ENCODE data around the gene SENP2. TPM values are rescaled to one million over a fixed set of nuclear protein-coding genes. Genes with fewer than 3 reads are reported as not detected.

SENP2 gene
- total RNA-seq, 1 donor from 2014 or later = 44.6 TPM

GRCh38 chr3:185655426-185656320, 69.6 kb downstream of the SENP2 start:
- TF ChIP-seq, protein P1, sequence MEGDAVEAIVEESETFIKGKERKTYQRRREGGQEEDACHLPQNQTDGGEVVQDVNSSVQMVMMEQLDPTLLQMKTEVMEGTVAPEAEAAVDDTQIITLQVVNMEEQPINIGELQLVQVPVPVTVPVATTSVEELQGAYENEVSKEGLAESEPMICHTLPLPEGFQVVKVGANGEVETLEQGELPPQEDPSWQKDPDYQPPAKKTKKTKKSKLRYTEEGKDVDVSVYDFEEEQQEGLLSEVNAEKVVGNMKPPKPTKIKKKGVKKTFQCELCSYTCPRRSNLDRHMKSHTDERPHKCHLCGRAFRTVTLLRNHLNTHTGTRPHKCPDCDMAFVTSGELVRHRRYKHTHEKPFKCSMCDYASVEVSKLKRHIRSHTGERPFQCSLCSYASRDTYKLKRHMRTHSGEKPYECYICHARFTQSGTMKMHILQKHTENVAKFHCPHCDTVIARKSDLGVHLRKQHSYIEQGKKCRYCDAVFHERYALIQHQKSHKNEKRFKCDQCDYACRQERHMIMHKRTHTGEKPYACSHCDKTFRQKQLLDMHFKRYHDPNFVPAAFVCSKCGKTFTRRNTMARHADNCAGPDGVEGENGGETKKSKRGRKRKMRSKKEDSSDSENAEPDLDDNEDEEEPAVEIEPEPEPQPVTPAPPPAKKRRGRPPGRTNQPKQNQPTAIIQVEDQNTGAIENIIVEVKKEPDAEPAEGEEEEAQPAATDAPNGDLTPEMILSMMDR (IDR thresholded peaks at IDR 0.05) = no peak
- no peak overlapping the region for H3K4me3 ChIP-seq
- peak overlapping the region; percentile 74 to 80 for H3K27ac ChIP-seq
- peaks cover 4 to 45% of the 10 kb centered on the region in 2 donors for H3K4me1 ChIP-seq
- H3K36me3 ChIP-seq = no peaks in the 10 kb centered on the region
- H3K9me3 ChIP-seq = no peaks in the 10 kb centered on the region
- no peaks in the 10 kb centered on the region for H3K27me3 ChIP-seq
- DNase-seq (ENCODE audit: low spot score in 2 of 2) = no peak
- intact Hi-C loops (cut with DNase I) = loop anchor here (2.0 to 5.0 kb wide), 3 partner anchors 282 to 453 kb away; partner anchors contain the start of genes ETV5 and TRA2B

GRCh38 chr3:185656321-185656840, 70.3 kb downstream of the SENP2 start:
- intact Hi-C loops (cut with DNase I) = loop anchor here (2.0 to 5.0 kb wide), 3 partner anchors 281 to 452 kb away; partner anchors contain the start of genes ETV5 and TRA2B
- no peaks in the 10 kb centered on the region for H3K9me3 ChIP-seq
- H3K27ac ChIP-seq = peak overlapping the region; percentile 74 to 80
- H3K36me3 ChIP-seq = no peaks in the 10 kb centered on the region
- TF ChIP-seq, protein P1 (IDR thresholded peaks at IDR 0.05) = no peak
- no peaks in the 10 kb centered on the region for H3K27me3 ChIP-seq
- peaks cover 4 to 47% of the 10 kb centered on the region in 2 donors for H3K4me1 ChIP-seq
- no peak overlapping the region for H3K4me3 ChIP-seq
- peak in 1 of 2 donors; percentile 90 for DNase-seq (ENCODE audit: low spot score in 2 of 2)

DNA sequence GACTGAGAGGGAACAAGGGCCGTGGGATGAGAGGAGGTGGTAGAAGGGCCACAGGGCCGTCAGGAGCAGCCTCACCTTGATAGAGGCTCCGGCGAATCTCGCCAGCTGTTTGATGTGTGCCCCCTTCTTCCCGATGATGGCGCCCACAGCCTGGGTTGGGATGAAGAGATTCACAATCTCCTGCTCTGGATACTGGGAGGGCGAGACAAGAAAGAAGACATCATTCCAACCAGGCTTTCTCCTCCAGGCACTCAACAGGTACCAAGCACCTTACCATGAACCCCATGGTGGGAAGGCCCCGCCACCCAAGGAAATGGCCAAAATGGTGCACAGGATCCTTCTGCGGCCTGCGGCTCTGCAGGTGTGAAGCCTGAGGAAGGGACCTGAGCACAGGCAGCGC, 71.1 kb downstream of the SENP2 start:
- no peaks in the 10 kb centered on the region for H3K9me3 ChIP-seq
- TF ChIP-seq, protein P1 (IDR thresholded peaks at IDR 0.05) = no peak
- no peak for DNase-seq (ENCODE audit: low spot score in 2 of 2)
- peak overlapping the region; percentile 74 to 80 for H3K27ac ChIP-seq
- H3K36me3 ChIP-seq = no peaks in the 10 kb centered on the region
- no peak overlapping the region for H3K4me3 ChIP-seq
- intact Hi-C loops (cut with DNase I) = loop anchor here (2.0 to 5.0 kb wide), 3 partner anchors 280 to 452 kb away; partner anchors contain the start of genes ETV5 and TRA2B
- peaks cover 4 to 47% of the 10 kb centered on the region in 2 donors for H3K4me1 ChIP-seq
- H3K27me3 ChIP-seq = no peaks in the 10 kb centered on the region

GRCh38 chr3:185657691-185658503, 71.8 kb downstream of the SENP2 start:
- TF ChIP-seq, protein P1 (IDR thresholded peaks at IDR 0.05) = no peak
- Histone ChIP-seq H3K4me1 (peaks cover 4 to 47% of the 10 kb centered on the region in 2 donors), H3K36me3 (no peaks in the 10 kb centered on the region), H3K27me3 (no peaks in the 10 kb centered on the region), H3K9me3 (no peaks in the 10 kb centered on the region), H3K4me3 (no peak overlapping the region), H3K27ac (peak overlapping the region; percentile 74 to 80)
- intact Hi-C loops (cut with DNase I) = loop anchor here (1.0 to 5.0 kb wide), 4 partner anchors 72 to 451 kb away; partner anchors contain the start of genes ETV5, SENP2 and TRA2B
- DNase-seq (ENCODE audit: low spot score in 2 of 2) = no peak

- peak; percentile 37 to 95 for DNase-seq (ENCODE audit: low spot score in 2 of 2)
- intact Hi-C loops (cut with DNase I) = loop anchor here (1.0 to 5.0 kb wide), 3 partner anchors 72 to 324 kb away; partner anchors contain the start of genes SENP2 and TRA2B
- H3K4me3 ChIP-seq = no peak overlapping the region
- H3K27me3 ChIP-seq = no peaks in the 10 kb centered on the region
- no peaks in the 10 kb centered on the region for H3K9me3 ChIP-seq
- no peaks in the 10 kb centered on the region for H3K36me3 ChIP-seq
- peaks cover 4 to 47% of the 10 kb centered on the region in 2 donors for H3K4me1 ChIP-seq
- H3K27ac ChIP-seq = peak overlapping the region; percentile 74 to 80
- TF ChIP-seq, protein P1 (IDR thresholded peaks at IDR 0.05) = no peak
These were observed 72.4 kb downstream of the SENP2 start for GRCh38 chr3:185658504-185658912.

Measured in ascending aorta (tissue), 2 donors.